IMR-90 (cell line): ENCODE results near the gene GJC2. TPM values are rescaled to one million over a fixed set of nuclear protein-coding genes. Genes with fewer than 3 reads are reported as not detected.

ENCODE experiments used
- ATAC-seq: fragments of 200-7000 bp; cut with Tn5 transposase; 2 replicates; pipeline ENCODE4 v1.9.1; 2020; ENCODE audit warnings: low read depth, mild to moderate bottlenecking, moderate library complexity
- BruUV-seq: library from RNA; stranded (reverse); fragments of 400-500 nt; replicated peaks from 2 replicates; lab custom pipeline; 2021; lab: Mats Ljungman, UMichigan
- CTCF ChIA-PET: fragments of 300-600 bp; formaldehyde crosslinking; extraction: SDS; loops from one replicate; lab custom pipeline; 2021; ENCODE audit warnings: antibody characterized with exemption; lab: Yijun Ruan, JAX
- POLR2A ChIA-PET: fragments of 300-600 bp; sonication (Branson Sonifier 250); formaldehyde crosslinking; loops from one replicate; lab custom pipeline; 2022; ENCODE audit warnings: antibody characterized with exemption; ENCODE audit not compliant: unreplicated experiment; lab: Charles Lee
- DNase-seq: peaks from one replicate; pipeline ENCODE4 v3.0.0; 2013
- H2AFZ ChIP-seq: replicated peaks from 2 replicates; pipeline ENCODE3; 2013; ENCODE audit warnings: low read length, mild to moderate bottlenecking; ENCODE audit not compliant: poor library complexity
- H2AK5ac ChIP-seq: 2 replicates; pipeline ENCODE4 v1.6.1; 2013; ENCODE audit warnings: low read depth, low read length, inconsistent platforms
- H2AK9ac ChIP-seq: replicated peaks from 2 replicates; pipeline ENCODE3; 2013; ENCODE audit warnings: mild to moderate bottlenecking, low read depth, low read length, moderate library complexity; ENCODE audit not compliant: poor library complexity
- H2BK120ac ChIP-seq: 2 replicates; pipeline ENCODE4 v1.6.1; 2013; ENCODE audit warnings: low read depth, low read length, inconsistent platforms
- H2BK15ac ChIP-seq: 3 replicates; pipeline ENCODE4 v1.6.1; 2013; ENCODE audit warnings: low read depth, low read length, inconsistent platforms
- H2BK20ac ChIP-seq: 2 replicates; pipeline ENCODE4 v1.6.1; 2013; ENCODE audit warnings: low read depth, mild to moderate bottlenecking, inconsistent platforms, low read length, moderate library complexity
- H2BK5ac ChIP-seq: 2 replicates; pipeline ENCODE4 v1.6.1; 2013; ENCODE audit warnings: mild to moderate bottlenecking, low read depth, low read length, inconsistent platforms; ENCODE audit not compliant: poor library complexity, severe bottlenecking
- H3K14ac ChIP-seq: replicated peaks from 2 replicates; pipeline ENCODE4 v1.6.1; 2013; ENCODE audit warnings: low read depth, low read length, inconsistent platforms
- H3K18ac ChIP-seq: 2 replicates; pipeline ENCODE4 v1.6.1; 2013; ENCODE audit warnings: low read depth, low read length, control low read depth
- H3K23ac ChIP-seq: 2 replicates; pipeline ENCODE4 v1.6.1; 2013; ENCODE audit warnings: low read depth, low read length, inconsistent platforms
- H3K27ac ChIP-seq: 2 replicates; pipeline ENCODE4 v1.5.1; 2013; ENCODE audit warnings: mild to moderate bottlenecking, control low read depth, low read length; ENCODE audit not compliant: insufficient read depth
- H3K27me3 ChIP-seq: 2 replicates; pipeline ENCODE4 v1.6.1; 2013; ENCODE audit warnings: low read length; ENCODE audit not compliant: control insufficient read depth, insufficient read depth
- H3K36me3 ChIP-seq: 2 replicates; pipeline ENCODE4 v1.6.1; 2013; ENCODE audit warnings: low read length, mixed read lengths; ENCODE audit not compliant: control insufficient read depth, insufficient read depth
- H3K4ac ChIP-seq: 2 replicates; pipeline ENCODE4 v1.6.1; 2013; ENCODE audit warnings: low read depth, low read length, inconsistent platforms
- H3K4me1 ChIP-seq: 2 replicates; pipeline ENCODE4 v1.6.1; 2013; ENCODE audit warnings: low read length, mixed read lengths; ENCODE audit not compliant: control insufficient read depth, insufficient read depth
- H3K4me2 ChIP-seq: 2 replicates; pipeline ENCODE4 v1.6.1; 2013; ENCODE audit warnings: low read depth, mild to moderate bottlenecking, control low read depth, low read length, moderate library complexity
- H3K4me3 ChIP-seq: 2 replicates; pipeline ENCODE4 v1.5.1; 2013; ENCODE audit warnings: low read depth, mild to moderate bottlenecking, control low read depth, low read length, moderate library complexity; ENCODE audit not compliant: insufficient read depth
- H3K56ac ChIP-seq: 2 replicates; pipeline ENCODE4 v1.6.1; 2013; ENCODE audit warnings: low read length, inconsistent platforms; ENCODE audit not compliant: insufficient read depth; ENCODE audit errors: extremely low read depth
- H3K79me1 ChIP-seq, 2 experiments: 2 replicates each; pipeline ENCODE4 v1.6.1; 2013; ENCODE audit warnings: low read length in 2 of 2, inconsistent platforms in 1 of 2, low read depth in 1 of 2
- H3K9ac ChIP-seq: 2 replicates; pipeline ENCODE4 v1.6.1; 2013; ENCODE audit warnings: low read depth, low read length, control low read depth
- H3K9me1 ChIP-seq: 2 replicates; pipeline ENCODE4 v1.6.1; 2013; ENCODE audit warnings: low read length, inconsistent platforms; ENCODE audit not compliant: insufficient read depth
- H3K9me3 ChIP-seq: 2 replicates; pipeline ENCODE4 v1.6.1; 2013; ENCODE audit warnings: low read length; ENCODE audit not compliant: control insufficient read depth, insufficient read depth
- H4K20me1 ChIP-seq: 2 replicates; pipeline ENCODE4 v1.6.1; 2013; ENCODE audit warnings: low read length, inconsistent platforms; ENCODE audit not compliant: insufficient read depth
- H4K5ac ChIP-seq: 2 replicates; pipeline ENCODE4 v1.6.1; 2013; ENCODE audit warnings: mild to moderate bottlenecking, low read depth, low read length, control low read depth
- H4K8ac ChIP-seq, 2 experiments: 2 replicates each; pipeline ENCODE4 v1.6.1; 2013; ENCODE audit warnings: low read depth in 2 of 2, low read length in 2 of 2, control low read depth in 1 of 2, inconsistent platforms in 1 of 2
- H4K91ac ChIP-seq: 2 replicates; pipeline ENCODE4 v1.6.1; 2013; ENCODE audit warnings: low read depth, low read length, inconsistent platforms; ENCODE audit not compliant: insufficient read depth
- BHLHE40 ChIP-seq: fragments of 150-350 bp; IDR thresholded peaks from 2 replicates; pipeline ENCODE4 v1.6.1; 2016; ENCODE audit warnings: mild to moderate bottlenecking, low read depth, low read length
- CEBPB ChIP-seq: IDR thresholded peaks from 2 replicates; pipeline ENCODE4 v1.6.1; 2012; ENCODE audit warnings: low read depth, low read length, improper control_type of control experiment
- CHD1 ChIP-seq: IDR thresholded peaks from 2 replicates; pipeline ENCODE4 v1.6.1; 2012; ENCODE audit warnings: low read depth, low read length, improper control_type of control experiment
- FOS ChIP-seq: fragments of 150-350 bp; IDR thresholded peaks from 2 replicates; pipeline ENCODE4 v1.6.1; 2016; ENCODE audit warnings: low read depth, low read length
- MAFK ChIP-seq: IDR thresholded peaks from 2 replicates; pipeline ENCODE4 v1.6.1; 2012; ENCODE audit warnings: low read depth, low read length, improper control_type of control experiment
- MAZ ChIP-seq: IDR thresholded peaks from 2 replicates; pipeline ENCODE4 v1.6.1; 2012; ENCODE audit warnings: low read depth, mild to moderate bottlenecking, low read length, improper control_type of control experiment, moderate library complexity, borderline replicate concordance
- MXI1 ChIP-seq: IDR thresholded peaks from 2 replicates; pipeline ENCODE4 v1.6.1; 2012; ENCODE audit warnings: low read depth, mild to moderate bottlenecking, low read length, moderate library complexity, borderline replicate concordance
- NFE2L2 ChIP-seq: fragments of 150-350 bp; IDR thresholded peaks from 2 replicates; pipeline ENCODE4 v1.6.1; 2016; ENCODE audit warnings: low read depth, mild to moderate bottlenecking, low read length
- POLR2A ChIP-seq: IDR thresholded peaks from 2 replicates; pipeline ENCODE4 v1.6.1; 2012; ENCODE audit warnings: mild to moderate bottlenecking, low read depth, low read length
- RAD21 ChIP-seq: IDR thresholded peaks from 2 replicates; pipeline ENCODE4 v1.6.1; 2012; ENCODE audit warnings: low read length, improper control_type of control experiment
- RCOR1 ChIP-seq: IDR thresholded peaks from 2 replicates; pipeline ENCODE4 v1.6.1; 2012; ENCODE audit warnings: mild to moderate bottlenecking, low read length, improper control_type of control experiment; ENCODE audit not compliant: insufficient replicate concordance
- RFX5 ChIP-seq: IDR thresholded peaks from 2 replicates; pipeline ENCODE4 v1.8.0; 2012; ENCODE audit warnings: low read depth, mild to moderate bottlenecking, low read length, moderate library complexity
- SMC3 ChIP-seq: fragments of 150-350 bp; IDR thresholded peaks from 2 replicates; pipeline ENCODE4 v1.6.1; 2016; ENCODE audit warnings: low read depth, mild to moderate bottlenecking, antibody characterized with exemption, low read length, moderate library complexity
- WGBS, 2 experiments: methylation state at CpG; one replicate each; pipeline versions ENCODE4 v1.1.5 to v1.1.7; 2013; ENCODE audit warnings: missing lambda C conversion rate in 2 of 2; ENCODE audit not compliant: insufficient read length in 1 of 2; ENCODE audit errors: extremely low coverage in 2 of 2; 5-methylcytosine and 5-hydroxymethylcytosine counted together
- dilution Hi-C: fragments of 300-500 bp; cut with HindIII; formaldehyde crosslinking; loops from one replicate; pipeline ENCODE4 v1.14.3; 2018; ENCODE audit warnings: low sequenced_read_pairs; ENCODE audit not compliant: unreplicated experiment
- in situ Hi-C: fragments of 300-500 bp; cut with MboI; formaldehyde crosslinking; loops from 3 replicates; pipeline ENCODE4 v1.14.3; 2019; ENCODE audit warnings: low sequenced_read_pairs, inconsistent platforms, mixed read lengths
- intact Hi-C: fragments of 100-400 bp; cut with micrococcal nuclease; formaldehyde crosslinking; loops from 2 replicates; pipeline ENCODE4 v1.10.0; 2022
- polyA plus RNA-seq, 3 experiments: library from polyadenylated mRNA; depleted of rRNA; stranded (reverse); fragments of >200 nt; gene quantifications; 2 replicates each; pipeline ENCODE4 v1.2.3, GENCODE V29; 2012; ENCODE audit warnings: low replicate concordance in 1 of 3
- total RNA-seq: library from RNA; depleted of rRNA; stranded (reverse); fragments of >200 nt; gene quantifications from 2 replicates; pipeline ENCODE4 v1.2.3, GENCODE V29; 2012
- TF ChIP-seq, protein P1 (sequence below): fragments of 150-350 bp; IDR thresholded peaks from 2 replicates; pipeline ENCODE4 v1.6.1; 2016; ENCODE audit warnings: low read depth, mild to moderate bottlenecking, low read length, moderate library complexity, borderline replicate concordance
- TF ChIP-seq, protein P2 (sequence below): conservative IDR thresholded peaks from 2 replicates; pipeline ENCODE4 v1.5.1; 2012; ENCODE audit warnings: mild to moderate bottlenecking, low read depth, low read length, improper control_type of control experiment

GJC2 gene
- total and polyA plus RNA-seq, 2 of the 4 experiments (the other 2 are of a cell fraction), result 1.1 to 1.7 TPM

DNA sequence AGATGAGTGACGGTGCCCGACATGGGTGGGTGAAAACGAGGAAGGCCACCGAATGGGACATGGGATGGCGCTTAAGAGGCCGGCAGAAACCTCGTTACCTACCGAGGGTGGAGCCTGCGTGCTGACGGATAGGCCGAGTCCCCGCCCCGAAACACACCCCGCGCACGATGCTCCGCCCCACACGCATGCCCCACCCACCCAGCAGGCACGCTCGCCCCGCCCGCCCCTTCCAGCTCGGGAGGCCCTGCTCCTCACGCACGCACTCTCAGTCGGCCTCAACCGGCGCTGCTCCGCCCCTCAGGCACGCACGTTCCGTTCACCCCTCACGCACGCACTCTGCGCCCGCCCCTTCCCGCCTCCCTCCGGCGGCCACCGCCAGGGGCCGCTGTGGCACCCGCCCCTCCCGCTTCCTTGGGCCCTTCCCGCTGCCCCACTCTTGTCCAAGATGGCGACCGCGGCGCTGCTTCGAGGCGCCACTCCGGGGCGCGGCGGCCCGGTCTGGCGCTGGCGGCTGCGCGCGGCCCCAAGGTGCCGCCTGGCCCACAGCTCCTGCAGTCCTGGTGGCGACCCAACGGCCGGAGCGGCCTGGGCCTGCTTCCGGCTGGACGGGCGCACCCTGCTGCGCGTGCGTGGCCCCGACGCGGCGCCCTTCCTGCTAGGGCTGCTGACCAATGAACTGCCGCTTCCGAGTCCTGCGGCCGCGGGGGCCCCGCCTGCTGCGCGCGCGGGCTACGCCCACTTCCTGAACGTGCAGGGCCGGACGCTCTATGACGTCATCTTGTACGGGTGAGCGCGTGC is 15.8 kb downstream of the GJC2 start, which contains the start of gene IBA57:
Gene IBA57, plus strand, starts transcription at position 433 of the 798 bp plus-strand sequence. Its CDS starts 13 bp downstream, at position 446.
- H3K9me1 ChIP-seq, result peaks cover 14% of the 10 kb centered on the region; the same call in 1 of the 2 replicates
- H3K27ac ChIP-seq, result peak within 1 kb of the TSS; percentile 87
- peaks cover 10 to 35% of the 10 kb centered on the region in 2 experiments for H3K79me1 ChIP-seq
- peak within 1 kb of the TSS; percentile 92 for H4K5ac ChIP-seq
- peak within 1 kb of the TSS; percentile 81 for H3K4me3 ChIP-seq
- no peaks in the 10 kb centered on the region for H4K20me1 ChIP-seq
- ChIA-PET POLR2A (interaction anchor here (0.5 to 1.0 kb wide), 4 partner anchors 11 to 1106 kb away, joined by 3 to 12 read pairs (median 4); no protein-coding TSS in a partner anchor), CTCF (interaction anchor here (0.6 to 1.0 kb wide), 3 partner anchors 12 to 363 kb away, joined by 3 to 4 read pairs (median 3); no protein-coding TSS in a partner anchor)
- peak within 1 kb of the TSS; percentile 70 for H4K91ac ChIP-seq
- ATAC-seq, result peak; percentile 89
- DNase-seq, result peak; percentile 99
- peak within 1 kb of the TSS; percentile 100 for H2BK5ac ChIP-seq
- dilution Hi-C loops (no loop called here), intact Hi-C loops (no loop called here), in situ Hi-C loops (no loop called here)
- H2AK9ac ChIP-seq, result peak within 1 kb of the TSS; percentile 99
- peak within 1 kb of the TSS; percentile 65; the same call in 1 of the 2 replicates for H2BK120ac ChIP-seq
- H2BK20ac ChIP-seq, result no peak within 1 kb of the TSS
- H3K14ac ChIP-seq, result peak within 1 kb of the TSS; percentile 78
- H3K27me3 ChIP-seq, result no peaks in the 10 kb centered on the region
- H3K36me3 ChIP-seq, result 0 out of 2 replicates have a peak, but pooled peaks cover 2% of the 10 kb centered on the region
- H4K8ac ChIP-seq, result peak within 1 kb of the TSS; percentile 67 to 98
- H3K23ac ChIP-seq, result peak within 1 kb of the TSS; percentile 25
- peak within 1 kb of the TSS; percentile 0; the same call in 1 of the 3 replicates for H2BK15ac ChIP-seq
- WGBS, 2 experiments, result 1% methylated on average over 37 of the region's 93 CpGs; no CpG with 5 or more reads in 1 of the 2 experiments
- peak within 1 kb of the TSS; percentile 79 for H3K4ac ChIP-seq
- peak within 1 kb of the TSS; percentile 97 for H3K4me2 ChIP-seq
- BruUV-seq, result no TSS peak
- H3K56ac ChIP-seq, result peak within 1 kb of the TSS; percentile 60; the same call in 1 of the 2 replicates
- H3K4me1 ChIP-seq, result peaks cover 12% of the 10 kb centered on the region
- peak within 1 kb of the TSS; percentile 63 for H3K18ac ChIP-seq
- peak within 1 kb of the TSS; percentile 87 for H3K9ac ChIP-seq
- peak within 1 kb of the TSS; percentile 89 for H2AK5ac ChIP-seq
- H2AFZ ChIP-seq, result peak within 1 kb of the TSS; percentile 98
- H3K9me3 ChIP-seq, result no peaks in the 10 kb centered on the region
- TF ChIP-seq SMC3, result peak; percentile 39
- TF ChIP-seq CHD1, result 0 out of 2 replicates have a peak, but pooled peaks have one; percentile 23
- TF ChIP-seq, protein P1, sequence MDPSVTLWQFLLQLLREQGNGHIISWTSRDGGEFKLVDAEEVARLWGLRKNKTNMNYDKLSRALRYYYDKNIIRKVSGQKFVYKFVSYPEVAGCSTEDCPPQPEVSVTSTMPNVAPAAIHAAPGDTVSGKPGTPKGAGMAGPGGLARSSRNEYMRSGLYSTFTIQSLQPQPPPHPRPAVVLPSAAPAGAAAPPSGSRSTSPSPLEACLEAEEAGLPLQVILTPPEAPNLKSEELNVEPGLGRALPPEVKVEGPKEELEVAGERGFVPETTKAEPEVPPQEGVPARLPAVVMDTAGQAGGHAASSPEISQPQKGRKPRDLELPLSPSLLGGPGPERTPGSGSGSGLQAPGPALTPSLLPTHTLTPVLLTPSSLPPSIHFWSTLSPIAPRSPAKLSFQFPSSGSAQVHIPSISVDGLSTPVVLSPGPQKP, result no peak
- TF ChIP-seq, protein P2, sequence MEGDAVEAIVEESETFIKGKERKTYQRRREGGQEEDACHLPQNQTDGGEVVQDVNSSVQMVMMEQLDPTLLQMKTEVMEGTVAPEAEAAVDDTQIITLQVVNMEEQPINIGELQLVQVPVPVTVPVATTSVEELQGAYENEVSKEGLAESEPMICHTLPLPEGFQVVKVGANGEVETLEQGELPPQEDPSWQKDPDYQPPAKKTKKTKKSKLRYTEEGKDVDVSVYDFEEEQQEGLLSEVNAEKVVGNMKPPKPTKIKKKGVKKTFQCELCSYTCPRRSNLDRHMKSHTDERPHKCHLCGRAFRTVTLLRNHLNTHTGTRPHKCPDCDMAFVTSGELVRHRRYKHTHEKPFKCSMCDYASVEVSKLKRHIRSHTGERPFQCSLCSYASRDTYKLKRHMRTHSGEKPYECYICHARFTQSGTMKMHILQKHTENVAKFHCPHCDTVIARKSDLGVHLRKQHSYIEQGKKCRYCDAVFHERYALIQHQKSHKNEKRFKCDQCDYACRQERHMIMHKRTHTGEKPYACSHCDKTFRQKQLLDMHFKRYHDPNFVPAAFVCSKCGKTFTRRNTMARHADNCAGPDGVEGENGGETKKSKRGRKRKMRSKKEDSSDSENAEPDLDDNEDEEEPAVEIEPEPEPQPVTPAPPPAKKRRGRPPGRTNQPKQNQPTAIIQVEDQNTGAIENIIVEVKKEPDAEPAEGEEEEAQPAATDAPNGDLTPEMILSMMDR, result peak; percentile 98
- peak; percentile 97 for TF ChIP-seq BHLHE40
- TF ChIP-seq FOS, result peak; percentile 55
- no peak for TF ChIP-seq RFX5
- no peak for TF ChIP-seq CEBPB
- TF ChIP-seq MXI1, result peak; percentile 23; the same call in 1 of the 2 replicates
- peak; percentile 35 for TF ChIP-seq RAD21
- TF ChIP-seq RCOR1, result no peak
- TF ChIP-seq POLR2A, result peak; percentile 92
- TF ChIP-seq MAFK, result no peak
- TF ChIP-seq NFE2L2, result no peak; the same call in 1 of the 2 replicates
- TF ChIP-seq MAZ, result peak; percentile 93
